Hepatocyte (in vitro differentiated cells): ENCODE data around the gene FAM227B. TPM values are rescaled to one million over a fixed set of nuclear protein-coding genes. Genes with fewer than 3 reads are reported as not detected.
"Not testable (repeated sequence)": the region's sequence is repeated elsewhere in the genome, so short reads cannot be mapped to it uniquely, and the experiment has no call there.

Experiments used
- DNase-seq: peaks from one replicate; pipeline ENCODE4 v3.0.0-alpha.2; 2016; ENCODE audit warnings: low spot score
- H2AFZ ChIP-seq: fragments of 200-600 bp; sonication (generic); 2 replicates; pipeline ENCODE4 v1.6.0; 2016; ENCODE audit warnings: antibody characterized with exemption, mild to moderate bottlenecking
- H3K27ac ChIP-seq: fragments of 200-600 bp; sonication (generic); 2 replicates; pipeline ENCODE4 v1.5.1; 2016; ENCODE audit warnings: mild to moderate bottlenecking
- H3K27me3 ChIP-seq: fragments of 200-600 bp; sonication (generic); 2 replicates; pipeline ENCODE4 v1.6.1; 2016
- H3K36me3 ChIP-seq: fragments of 200-600 bp; sonication (generic); replicated peaks from 2 replicates; pipeline ENCODE4 v1.5.1; 2016; ENCODE audit warnings: low read depth; ENCODE audit not compliant: insufficient read depth
- H3K4me1 ChIP-seq: fragments of 200-600 bp; sonication (generic); 2 replicates; pipeline ENCODE4 v1.5.1; 2016; ENCODE audit warnings: mild to moderate bottlenecking, moderate library complexity; ENCODE audit not compliant: insufficient read depth
- H3K4me2 ChIP-seq: fragments of 200-600 bp; sonication (generic); 2 replicates; pipeline ENCODE4 v1.6.0; 2016
- H3K4me3 ChIP-seq: fragments of 200-600 bp; sonication (generic); 2 replicates; pipeline ENCODE4 v1.5.1; 2016; ENCODE audit warnings: mild to moderate bottlenecking
- H3K79me2 ChIP-seq: fragments of 200-600 bp; sonication (generic); 2 replicates; pipeline ENCODE4 v1.6.0; 2017; ENCODE audit warnings: mild to moderate bottlenecking
- H3K9me2 ChIP-seq: fragments of 200-600 bp; sonication (generic); replicated peaks from 2 replicates; pipeline ENCODE4 v1.6.0; 2017; ENCODE audit warnings: mild to moderate bottlenecking; ENCODE audit not compliant: insufficient read depth
- H3K9me3 ChIP-seq: fragments of 200-600 bp; sonication (generic); 2 replicates; pipeline ENCODE4 v1.5.1; 2016; ENCODE audit warnings: low read depth, mild to moderate bottlenecking
- H4K20me1 ChIP-seq: fragments of 200-600 bp; sonication (generic); 2 replicates; pipeline ENCODE4 v1.6.0; 2016; ENCODE audit warnings: mild to moderate bottlenecking; ENCODE audit not compliant: insufficient read depth, poor library complexity, severe bottlenecking
- CTCF ChIP-seq: fragments of 200-600 bp; sonication (generic); IDR thresholded peaks from 2 replicates; pipeline ENCODE4 v1.5.1; 2016; ENCODE audit warnings: antibody characterized with exemption, mild to moderate bottlenecking; ENCODE audit not compliant: poor library complexity
- EZH2 ChIP-seq: fragments of 200-600 bp; sonication (generic); IDR thresholded peaks from 2 replicates; pipeline ENCODE4 v1.6.1; 2016; ENCODE audit warnings: antibody characterized with exemption, mild to moderate bottlenecking, borderline replicate concordance
- EZH2phosphoT487 ChIP-seq: fragments of 200-600 bp; sonication (generic); IDR thresholded peaks from one replicate; pipeline ENCODE4 v1.6.1; 2018; ENCODE audit warnings: antibody characterized with exemption, mild to moderate bottlenecking, low read depth, moderate library complexity; ENCODE audit not compliant: unreplicated experiment, severe bottlenecking
- WGBS: methylation state at CpG from one replicate; pipeline ENCODE4 v1.1.6; 2016; ENCODE audit warnings: low lambda C conversion rate; ENCODE audit errors: missing lambda C conversion rate; 5-methylcytosine and 5-hydroxymethylcytosine counted together
- polyA plus RNA-seq: library from polyadenylated mRNA; unstranded; fragments of >200 nt; fragmentation: Nextera tagmentation; extraction: Ambion mirVana; gene quantifications from 2 replicates; pipeline ENCODE4 v1.2.1, GENCODE V29; 2016
- total RNA-seq: library from RNA; depleted of rRNA; stranded (reverse); fragments of >200 nt; gene quantifications from 2 replicates; pipeline ENCODE4 v1.2.3, GENCODE V29; 2014

FAM227B gene
- total and polyA plus RNA-seq, 2 experiments from 2014 or later, result 4.5 to 9.2 TPM

DNA sequence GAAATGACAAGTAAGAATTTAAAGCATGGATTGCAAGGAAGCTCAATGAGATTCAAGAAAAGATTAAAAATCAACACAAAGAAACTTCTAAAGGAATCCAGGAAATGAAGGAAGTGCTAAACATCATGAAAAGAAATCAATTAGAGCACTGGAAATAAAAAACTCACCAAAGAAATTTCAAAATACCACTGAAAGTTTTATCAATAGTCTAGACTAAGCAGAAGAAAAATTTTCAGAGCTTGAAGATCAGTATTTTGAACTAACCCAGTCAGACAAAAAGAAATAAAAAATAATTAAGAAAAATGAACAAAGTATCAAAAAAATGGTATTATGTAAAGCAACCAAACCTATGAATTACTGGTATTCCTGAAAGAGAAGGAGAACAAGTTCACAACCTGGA lies 60.6 kb downstream of the FAM227B start:
- Histone ChIP-seq H3K36me3 (no peaks in the 10 kb centered on the region), H4K20me1 (no peaks in the 10 kb centered on the region), H2AFZ (no peak overlapping the region), H3K4me2 (no peak overlapping the region), H3K4me3 (no peak overlapping the region), H3K27me3 (no peaks in the 10 kb centered on the region), H3K79me2 (no peaks in the 10 kb centered on the region), H3K9me2 (no peaks in the 10 kb centered on the region), H3K4me1 (no peaks in the 10 kb centered on the region), H3K27ac (no peak overlapping the region), H3K9me3 (no peaks in the 10 kb centered on the region)
- DNase-seq, result no peak
- TF ChIP-seq EZH2phosphoT487 (no peak), EZH2 (no peak), CTCF (no peak)

GRCh38 chr15:49558929-49559328 lies 61.7 kb downstream of the FAM227B start:
- H3K79me2 ChIP-seq, result no peaks in the 10 kb centered on the region

DNA sequence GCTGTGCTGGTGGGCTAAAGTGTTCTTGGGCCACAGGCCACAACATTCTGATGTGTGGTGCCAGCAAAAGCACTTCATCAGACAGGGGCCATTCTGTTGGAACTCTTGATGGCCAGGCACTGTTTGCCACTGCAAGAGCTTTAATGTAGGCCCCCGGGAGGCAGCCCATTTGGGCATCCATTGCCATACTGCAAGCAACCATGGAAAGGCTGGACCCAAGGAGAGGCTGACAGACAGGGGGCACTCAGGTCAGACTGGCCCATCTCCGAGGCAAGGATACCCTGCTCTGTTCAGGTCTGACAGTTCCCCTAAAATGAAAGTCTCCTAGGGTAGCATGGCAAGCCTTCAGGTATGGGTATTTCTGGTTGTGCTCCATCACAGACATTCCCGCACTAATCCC lies 64.2 kb downstream of the FAM227B start:
- no peak overlapping the region for H3K4me3 ChIP-seq
- no peaks in the 10 kb centered on the region for H3K36me3 ChIP-seq
- DNase-seq, result no peak
- H3K9me2 ChIP-seq, result no peaks in the 10 kb centered on the region
- H3K9me3 ChIP-seq, result no peaks in the 10 kb centered on the region
- H3K27me3 ChIP-seq, result no peaks in the 10 kb centered on the region
- H2AFZ ChIP-seq, result no peak overlapping the region
- no peak overlapping the region for H3K4me2 ChIP-seq
- no peaks in the 10 kb centered on the region for H3K79me2 ChIP-seq
- 73% methylated on average over 3 of the region's 3 CpGs for WGBS
- TF ChIP-seq EZH2, result no peak
- H3K27ac ChIP-seq, result no peak overlapping the region
- H3K4me1 ChIP-seq, result no peaks in the 10 kb centered on the region
- no peaks in the 10 kb centered on the region for H4K20me1 ChIP-seq

More at GRCh38 chr15:49558929-49559328, 61.7 kb downstream of the FAM227B start:
- Histone ChIP-seq H3K9me2 (no peaks in the 10 kb centered on the region), H3K36me3 (no peaks in the 10 kb centered on the region), H3K4me3 (no peak overlapping the region), H4K20me1 (no peaks in the 10 kb centered on the region), H2AFZ (no peak overlapping the region), H3K27me3 (no peaks in the 10 kb centered on the region), H3K4me2 (no peak overlapping the region), H3K9me3 (no peaks in the 10 kb centered on the region), H3K27ac (no peak overlapping the region), H3K4me1 (no peaks in the 10 kb centered on the region)
- no peak for TF ChIP-seq EZH2phosphoT487
- no peak for TF ChIP-seq CTCF
- TF ChIP-seq EZH2, result no peak
- no peak for DNase-seq
- 82% methylated on average over 2 of the region's 2 CpGs for WGBS

- not testable (repeated sequence) for H3K4me2 ChIP-seq, H3K27me3 ChIP-seq, H3K4me1 ChIP-seq, H2AFZ ChIP-seq, H4K20me1 ChIP-seq, DNase-seq, H3K36me3 ChIP-seq, H3K9me3 ChIP-seq, H3K4me3 ChIP-seq, H3K79me2 ChIP-seq, H3K9me2 ChIP-seq, H3K27ac ChIP-seq
- 92% methylated on average over 10 of the region's 30 CpGs for WGBS
Measured at GRCh38 chr15:49550342-49550741, 70.3 kb downstream of the FAM227B start.

GRCh38 chr15:49538520-49538919 lies 82.1 kb downstream of the FAM227B start:
- DNase-seq, result no peak

More at GRCh38 chr15:49538520-49538919, 82.1 kb downstream of the FAM227B start:
- no peaks in the 10 kb centered on the region for H4K20me1 ChIP-seq
- no peaks in the 10 kb centered on the region for H3K9me2 ChIP-seq
- H3K36me3 ChIP-seq, result no peaks in the 10 kb centered on the region
- H3K9me3 ChIP-seq, result no peaks in the 10 kb centered on the region
- no peak overlapping the region for H3K4me3 ChIP-seq
- H3K79me2 ChIP-seq, result no peaks in the 10 kb centered on the region
- no peak overlapping the region for H3K4me2 ChIP-seq
- TF ChIP-seq EZH2 (no peak), EZH2phosphoT487 (no peak), CTCF (no peak)
- no peak overlapping the region for H3K27ac ChIP-seq
- H3K27me3 ChIP-seq, result no peaks in the 10 kb centered on the region
- no peak overlapping the region for H2AFZ ChIP-seq
- H3K4me1 ChIP-seq, result no peaks in the 10 kb centered on the region
